K562 (cell line): Measurements from ENCODE around the gene PPP1R12C. TPM values are rescaled to one million over a fixed set of nuclear protein-coding genes. Genes with fewer than 3 reads are reported as not detected.

ENCODE experiments used
- ARID2 ChIP-seq: fragments of 450-650 bp; IDR thresholded peaks from 2 replicates; pipeline ENCODE4 v1.6.1; 2017; ENCODE audit warnings: antibody characterized with exemption, mild to moderate bottlenecking
- CLOCK ChIP-seq: fragments of 250-450 bp; sonication (Bioruptor Pico); IDR thresholded peaks from 2 replicates; pipeline ENCODE4 v1.4.0; 2020; ENCODE audit warnings: mild to moderate bottlenecking, moderate library complexity, borderline replicate concordance
- CREM ChIP-seq: IDR thresholded peaks from 2 replicates; pipeline ENCODE4 v1.6.1; 2014; ENCODE audit warnings: antibody characterized with exemption, low read depth
- DACH1 ChIP-seq: fragments of 450-650 bp; IDR thresholded peaks from 2 replicates; pipeline ENCODE4 v1.6.1; 2018; ENCODE audit not compliant: partially characterized antibody
- DEAF1 ChIP-seq: fragments of 450-650 bp; formaldehyde crosslinking; IDR thresholded peaks from 2 replicates; pipeline ENCODE4 v1.4.0; 2020; ENCODE audit warnings: mild to moderate bottlenecking, moderate library complexity
- E2F8 ChIP-seq: fragments of 450-650 bp; IDR thresholded peaks from 2 replicates; pipeline ENCODE4 v1.7.1; 2018; ENCODE audit warnings: mild to moderate bottlenecking, low read depth; ENCODE audit not compliant: partially characterized antibody
- FUS ChIP-seq: fragments of 200-400 bp; formaldehyde crosslinking; optimal IDR thresholded peaks from 2 replicates; pipeline ENCODE3; 2017; ENCODE audit warnings: low read depth, low read length
- HDAC8 ChIP-seq: fragments of 450-650 bp; IDR thresholded peaks from 2 replicates; pipeline ENCODE4 v1.6.1; 2016; ENCODE audit warnings: mild to moderate bottlenecking, missing genetic modification characterization, moderate library complexity, missing compliant biosample characterization
- HSF4 ChIP-seq: fragments of 250-450 bp; sonication (Bioruptor Pico); IDR thresholded peaks from 2 replicates; pipeline ENCODE4 v2.1.2; 2022; ENCODE audit warnings: mild to moderate bottlenecking, moderate library complexity, borderline replicate concordance
- ILK ChIP-seq: fragments of 450-650 bp; IDR thresholded peaks from 2 replicates; pipeline ENCODE4 v1.6.1; 2016; ENCODE audit warnings: missing genetic modification characterization, low read depth, mild to moderate bottlenecking, missing compliant biosample characterization, moderate library complexity, borderline replicate concordance
- MAFK ChIP-seq: IDR thresholded peaks from 2 replicates; pipeline ENCODE4 v1.6.1; 2011; ENCODE audit warnings: low read length, improper control_type of control experiment
- MEIS2 ChIP-seq: fragments of 450-650 bp; IDR thresholded peaks from 2 replicates; pipeline ENCODE4 v1.6.1; 2014; ENCODE audit warnings: mild to moderate bottlenecking; ENCODE audit not compliant: partially characterized antibody
- PHF8 ChIP-seq: fragments of 200-600 bp; sonication (generic); IDR thresholded peaks from 2 replicates; pipeline ENCODE4 v1.6.1; 2012; ENCODE audit warnings: mixed run types, mild to moderate bottlenecking, inconsistent platforms, low read length, moderate library complexity, borderline replicate concordance
- PRDM10 ChIP-seq: fragments of 450-650 bp; IDR thresholded peaks from 2 replicates; pipeline ENCODE4 v1.6.1; 2018; ENCODE audit not compliant: partially characterized antibody
- ZKSCAN1 ChIP-seq: fragments of 150-350 bp; IDR thresholded peaks from 2 replicates; pipeline ENCODE4 v1.6.1; 2016; ENCODE audit warnings: low read depth, low read length
- ZNF699 ChIP-seq: fragments of 250-450 bp; sonication (Bioruptor Pico); IDR thresholded peaks from 2 replicates; pipeline ENCODE4 v1.8.0; 2021; ENCODE audit warnings: mild to moderate bottlenecking, moderate library complexity; ENCODE audit not compliant: insufficient replicate concordance
- ZNF778 ChIP-seq: fragments of 450-650 bp; formaldehyde crosslinking; IDR thresholded peaks from 2 replicates; pipeline ENCODE4 v1.4.0; 2020; ENCODE audit warnings: mild to moderate bottlenecking, moderate library complexity
- polyA plus RNA-seq, 8 experiments: library from polyadenylated mRNA; depleted of rRNA in 4 of 8; stranded (reverse) in 5 of 8; unstranded in 3 of 8; fragments of >200 nt; fragmentation: Nextera tagmentation in 2 of 8; fragmentation: Illumina TruSeq in 1 of 8; extraction: Ambion mirVana in 2 of 8; extraction: Trizol in 1 of 8; gene quantifications; 2 replicates each; pipeline versions ENCODE4 v1.2.1 to v1.2.3, GENCODE V29; 2011 to 2014; ENCODE audit warnings: inconsistent platforms in 1 of 8, missing spikeins in 1 of 8
- total RNA-seq, 7 experiments: library from RNA; depleted of rRNA in 6 of 7; stranded (reverse); fragments of >200 nt in 6 of 7; fragmentation: Illumina TruSeq in 2 of 7; extraction: Trizol in 2 of 7; gene quantifications; 2 replicates each; pipeline versions ENCODE4 v1.2.1 to v1.2.3, GENCODE V29; 2011 to 2021; ENCODE audit warnings: low replicate concordance in 1 of 7

The PPP1R12C gene
- total and polyA plus RNA-seq, 9 of the 15 experiments (the other 6 are each of a cell fraction or from before 2014, with no cell fraction given): 1.8 to 136 (median 33.7) TPM

GRCh38 chr19:55117663-55118391 is 390 bp upstream of the PPP1R12C start (continued):
- TF ChIP-seq PHF8: peak; percentile 82; the same call in 1 of the 2 replicates
- no peak for TF ChIP-seq MEIS2
- TF ChIP-seq DACH1: no peak
- no peak for TF ChIP-seq E2F8
- no peak for TF ChIP-seq DEAF1 (CRISPR knock-in tag)
- no peak for TF ChIP-seq ILK
- no peak for TF ChIP-seq FUS
- TF ChIP-seq ZKSCAN1: no peak
- no peak for TF ChIP-seq HDAC8 (tag)
- no peak for TF ChIP-seq ARID2
- TF ChIP-seq HSF4: no peak
- TF ChIP-seq CREM: peak; percentile 97
- TF ChIP-seq CLOCK: no peak
- TF ChIP-seq ZNF778: no peak
- TF ChIP-seq PRDM10: peak; percentile 47
- no peak for TF ChIP-seq MAFK
- TF ChIP-seq ZNF699 (CRISPR knock-in tag): no peak
